HEK293 (cell line): ENCODE results near the gene COA1.

Experiments
- CTCF ChIA-PET: fragments of 350-600 bp; formaldehyde crosslinking; extraction: SDS; loops from one replicate; lab custom pipeline; 2021; ENCODE audit warnings: antibody characterized with exemption; lab: Yijun Ruan, JAX
- POLR2A ChIA-PET: fragments of 300-600 bp; formaldehyde crosslinking; extraction: SDS; loops from one replicate; lab custom pipeline; 2020; ENCODE audit warnings: antibody characterized with exemption, inconsistent platforms; lab: Yijun Ruan, JAX
- H3K27ac ChIP-seq: fragments of 200-500 bp; sonication (Bioruptor generic); 2 replicates; pipeline ENCODE4 v1.5.1; 2014; ENCODE audit warnings: low read depth, low read length, control low read depth, inconsistent platforms; ENCODE audit errors: extremely low read depth
- H3K36me3 ChIP-seq, 2 experiments: fragments of 200-500 bp in 1 of 2; sonication (Bioruptor generic) in 1 of 2; 1 replicate in 1 of 2; 2 replicates in 1 of 2; pipeline ENCODE4 v1.5.1; 2014 to 2017; ENCODE audit warnings: inconsistent platforms in 2 of 2, low read length in 2 of 2; ENCODE audit not compliant: control insufficient read depth in 2 of 2, insufficient read depth in 1 of 2
- H3K4me1 ChIP-seq: fragments of 200-500 bp; sonication (Bioruptor generic); 2 replicates; pipeline ENCODE4 v1.5.1; 2014; ENCODE audit warnings: mild to moderate bottlenecking, low read length, inconsistent platforms; ENCODE audit not compliant: control insufficient read depth, insufficient read depth
- H3K4me3 ChIP-seq: 2 replicates; pipeline ENCODE4 v1.5.1; 2011; ENCODE audit warnings: low read depth, mild to moderate bottlenecking, control low read depth, low read length, moderate library complexity
- H3K9me3 ChIP-seq: fragments of 200-500 bp; sonication (Bioruptor generic); 2 replicates; pipeline ENCODE4 v1.5.1; 2014; ENCODE audit warnings: low read depth, low read length, inconsistent platforms; ENCODE audit not compliant: control insufficient read depth, insufficient read depth
- EGR2 ChIP-seq: fragments of 450-650 bp; formaldehyde crosslinking; IDR thresholded peaks from 2 replicates; pipeline ENCODE4 v1.5.1; 2016; ENCODE audit warnings: low read depth, missing biosample characterization, missing genetic modification characterization
- IKZF3 ChIP-seq: fragments of 450-650 bp; IDR thresholded peaks from 2 replicates; pipeline ENCODE4 v1.5.0; 2018; ENCODE audit warnings: missing biosample characterization, mild to moderate bottlenecking, missing genetic modification characterization, moderate library complexity
- KLF1 ChIP-seq: fragments of 450-650 bp; formaldehyde crosslinking; IDR thresholded peaks from 2 replicates; pipeline ENCODE4 v1.5.1; 2016; ENCODE audit warnings: missing biosample characterization, missing genetic modification characterization
- KLF7 ChIP-seq: fragments of 450-650 bp; formaldehyde crosslinking; IDR thresholded peaks from 2 replicates; pipeline ENCODE4 v1.5.1; 2016; ENCODE audit warnings: missing biosample characterization, missing genetic modification characterization, borderline replicate concordance
- OSR2 ChIP-seq: fragments of 450-650 bp; formaldehyde crosslinking; IDR thresholded peaks from 2 replicates; pipeline ENCODE4 v1.5.1; 2016; ENCODE audit warnings: missing biosample characterization, missing genetic modification characterization
- SCRT1 ChIP-seq: fragments of 450-650 bp; formaldehyde crosslinking; IDR thresholded peaks from 2 replicates; pipeline ENCODE4 v1.5.1; 2016; ENCODE audit warnings: missing biosample characterization, missing genetic modification characterization, borderline replicate concordance
- TCF7L2 ChIP-seq: IDR thresholded peaks from 2 replicates; pipeline ENCODE4 v1.6.1; 2011; ENCODE audit warnings: low read depth, mild to moderate bottlenecking, inconsistent platforms, low read length, moderate library complexity, borderline replicate concordance
- WT1 ChIP-seq: fragments of 450-650 bp; formaldehyde crosslinking; IDR thresholded peaks from 2 replicates; pipeline ENCODE4 v1.5.1; 2016; ENCODE audit warnings: missing biosample characterization, missing genetic modification characterization
- YY1 ChIP-seq: fragments of 450-650 bp; formaldehyde crosslinking; IDR thresholded peaks from 2 replicates; pipeline ENCODE4 v1.5.1; 2018; ENCODE audit warnings: missing biosample characterization, missing genetic modification characterization
- ZEB2 ChIP-seq: fragments of 450-650 bp; formaldehyde crosslinking; IDR thresholded peaks from 2 replicates; pipeline ENCODE4 v1.5.1; 2016; ENCODE audit warnings: missing biosample characterization, missing genetic modification characterization
- ZFP37 ChIP-seq: fragments of 450-650 bp; formaldehyde crosslinking; IDR thresholded peaks from 2 replicates; pipeline ENCODE4 v1.5.1; 2016; ENCODE audit warnings: missing biosample characterization, missing genetic modification characterization
- ZFP41 ChIP-seq: fragments of 450-650 bp; formaldehyde crosslinking; IDR thresholded peaks from 2 replicates; pipeline ENCODE4 v1.5.1; 2016; ENCODE audit warnings: missing biosample characterization, missing genetic modification characterization, borderline replicate concordance
- ZIC2 ChIP-seq: fragments of 450-650 bp; formaldehyde crosslinking; IDR thresholded peaks from 2 replicates; pipeline ENCODE4 v1.5.1; 2016; ENCODE audit warnings: missing biosample characterization, missing genetic modification characterization
- ZNF112 ChIP-seq: fragments of 450-650 bp; formaldehyde crosslinking; IDR thresholded peaks from 2 replicates; pipeline ENCODE4 v1.5.0; 2017; ENCODE audit warnings: missing biosample characterization, missing genetic modification characterization
- ZNF214 ChIP-seq: fragments of 450-650 bp; formaldehyde crosslinking; IDR thresholded peaks from 2 replicates; pipeline ENCODE4 v1.5.1; 2017; ENCODE audit warnings: missing biosample characterization, mild to moderate bottlenecking, missing genetic modification characterization, borderline replicate concordance
- ZNF426 ChIP-seq: fragments of 450-650 bp; formaldehyde crosslinking; IDR thresholded peaks from 2 replicates; pipeline ENCODE4 v1.5.1; 2017; ENCODE audit warnings: missing biosample characterization, missing genetic modification characterization, mild to moderate bottlenecking, inconsistent platforms, moderate library complexity
- ZNF48 ChIP-seq: fragments of 450-650 bp; formaldehyde crosslinking; IDR thresholded peaks from 2 replicates; pipeline ENCODE4 v1.5.1; 2016; ENCODE audit warnings: missing biosample characterization, missing genetic modification characterization
- ZNF555 ChIP-seq: fragments of 450-650 bp; formaldehyde crosslinking; conservative IDR thresholded peaks from 2 replicates; pipeline ENCODE4 v1.5.1; 2017; ENCODE audit warnings: missing biosample characterization, mild to moderate bottlenecking, missing genetic modification characterization, inconsistent platforms
- ZNF600 ChIP-seq: fragments of 450-650 bp; formaldehyde crosslinking; IDR thresholded peaks from 2 replicates; pipeline ENCODE4 v1.5.1; 2016; ENCODE audit warnings: missing biosample characterization, missing genetic modification characterization
- ZNF626 ChIP-seq: fragments of 450-650 bp; sonication (Bioruptor Pico); formaldehyde crosslinking; IDR thresholded peaks from 2 replicates; pipeline ENCODE4 v1.5.1; 2018; ENCODE audit warnings: missing biosample characterization, missing genetic modification characterization, inconsistent platforms
- TF ChIP-seq, protein P1 (sequence below): fragments of 450-650 bp; formaldehyde crosslinking; IDR thresholded peaks from 2 replicates; pipeline ENCODE4 v1.5.1; 2016; ENCODE audit warnings: missing biosample characterization, missing genetic modification characterization
- TF ChIP-seq, protein P2 (sequence below): fragments of 450-650 bp; formaldehyde crosslinking; IDR thresholded peaks from 2 replicates; pipeline ENCODE4 v1.5.1; 2017; ENCODE audit warnings: missing biosample characterization, missing genetic modification characterization
- TF ChIP-seq, protein P3 (sequence below): fragments of 450-650 bp; formaldehyde crosslinking; IDR thresholded peaks from 2 replicates; pipeline ENCODE4 v1.5.1; 2016; ENCODE audit warnings: missing biosample characterization, missing genetic modification characterization
- TF ChIP-seq, protein P4 (sequence below): fragments of 450-650 bp; formaldehyde crosslinking; IDR thresholded peaks from 2 replicates; pipeline ENCODE4 v1.5.1; 2016; ENCODE audit warnings: missing biosample characterization, missing genetic modification characterization, borderline replicate concordance
- TF ChIP-seq, protein P5 (sequence below): fragments of 450-650 bp; formaldehyde crosslinking; optimal IDR thresholded peaks from 2 replicates; pipeline ENCODE3; 2016; ENCODE audit warnings: missing biosample characterization, mild to moderate bottlenecking, missing genetic modification characterization

The COA1 gene

DNA sequence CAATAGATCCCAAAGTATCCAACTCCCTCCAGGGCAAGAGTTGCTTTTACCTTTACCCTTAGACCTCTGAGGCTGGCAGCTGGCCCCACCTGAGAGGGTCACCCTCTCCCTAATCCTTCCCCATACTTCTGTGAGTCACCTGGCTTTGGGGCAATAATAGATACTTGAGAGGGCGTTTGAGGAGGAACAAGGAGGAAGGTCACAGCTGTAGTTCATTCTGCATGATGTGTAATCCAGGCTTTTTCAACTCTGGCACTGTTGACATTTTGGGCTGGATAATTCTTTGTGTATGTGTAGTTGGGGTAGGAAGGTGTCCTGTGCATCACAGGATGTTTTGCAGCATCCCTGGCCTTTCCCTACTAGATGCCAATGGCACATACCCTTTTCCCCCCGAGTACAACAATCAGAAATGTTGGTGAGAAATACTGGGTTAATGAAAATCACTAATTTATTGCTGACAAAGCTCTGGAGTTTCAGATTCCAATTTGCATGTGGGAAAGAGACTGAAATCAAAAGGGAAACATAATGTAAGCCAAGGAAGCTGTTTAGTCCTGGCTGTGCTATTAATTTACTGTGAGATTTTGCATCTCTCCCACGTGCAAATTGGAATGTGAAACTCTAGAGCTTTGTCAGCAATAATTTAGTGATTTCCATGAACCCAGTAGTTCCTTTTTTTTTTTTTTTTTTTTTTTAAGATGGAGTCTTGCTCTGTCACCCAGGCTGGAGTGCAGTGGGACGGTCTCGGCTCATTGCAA, 32.8 kb upstream of the COA1 start (continued):
- TF ChIP-seq KLF1 (tag by site-specific recombination): peak; percentile 35; the same call in 1 of the 2 replicates
- TF ChIP-seq TCF7L2: no peak
- TF ChIP-seq, protein P1, sequence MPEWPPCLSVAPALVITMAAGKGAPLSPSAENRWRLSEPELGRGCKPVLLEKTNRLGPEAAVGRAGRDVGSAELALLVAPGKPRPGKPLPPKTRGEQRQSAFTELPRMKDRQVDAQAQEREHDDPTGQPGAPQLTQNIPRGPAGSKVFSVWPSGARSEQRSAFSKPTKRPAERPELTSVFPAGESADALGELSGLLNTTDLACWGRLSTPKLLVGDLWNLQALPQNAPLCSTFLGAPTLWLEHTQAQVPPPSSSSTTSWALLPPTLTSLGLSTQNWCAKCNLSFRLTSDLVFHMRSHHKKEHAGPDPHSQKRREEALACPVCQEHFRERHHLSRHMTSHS: no peak
- TF ChIP-seq, protein P2, sequence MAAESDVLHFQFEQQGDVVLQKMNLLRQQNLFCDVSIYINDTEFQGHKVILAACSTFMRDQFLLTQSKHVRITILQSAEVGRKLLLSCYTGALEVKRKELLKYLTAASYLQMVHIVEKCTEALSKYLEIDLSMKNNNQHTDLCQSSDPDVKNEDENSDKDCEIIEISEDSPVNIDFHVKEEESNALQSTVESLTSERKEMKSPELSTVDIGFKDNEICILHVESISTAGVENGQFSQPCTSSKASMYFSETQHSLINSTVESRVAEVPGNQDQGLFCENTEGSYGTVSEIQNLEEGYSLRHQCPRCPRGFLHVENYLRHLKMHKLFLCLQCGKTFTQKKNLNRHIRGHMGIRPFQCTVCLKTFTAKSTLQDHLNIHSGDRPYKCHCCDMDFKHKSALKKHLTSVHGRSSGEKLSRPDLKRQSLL (tag by site-specific recombination): no peak
- no peak for TF ChIP-seq KLF7
- TF ChIP-seq ZIC2 (tag by site-specific recombination): no peak
- TF ChIP-seq, protein P3, sequence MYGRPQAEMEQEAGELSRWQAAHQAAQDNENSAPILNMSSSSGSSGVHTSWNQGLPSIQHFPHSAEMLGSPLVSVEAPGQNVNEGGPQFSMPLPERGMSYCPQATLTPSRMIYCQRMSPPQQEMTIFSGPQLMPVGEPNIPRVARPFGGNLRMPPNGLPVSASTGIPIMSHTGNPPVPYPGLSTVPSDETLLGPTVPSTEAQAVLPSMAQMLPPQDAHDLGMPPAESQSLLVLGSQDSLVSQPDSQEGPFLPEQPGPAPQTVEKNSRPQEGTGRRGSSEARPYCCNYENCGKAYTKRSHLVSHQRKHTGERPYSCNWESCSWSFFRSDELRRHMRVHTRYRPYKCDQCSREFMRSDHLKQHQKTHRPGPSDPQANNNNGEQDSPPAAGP: peak; percentile 98
- peak; percentile 80 for TF ChIP-seq ZNF600 (tag by site-specific recombination)
- TF ChIP-seq EGR2 (tag by site-specific recombination): no peak
- TF ChIP-seq ZNF626 (tag by site-specific recombination): no peak
- TF ChIP-seq, protein P4, sequence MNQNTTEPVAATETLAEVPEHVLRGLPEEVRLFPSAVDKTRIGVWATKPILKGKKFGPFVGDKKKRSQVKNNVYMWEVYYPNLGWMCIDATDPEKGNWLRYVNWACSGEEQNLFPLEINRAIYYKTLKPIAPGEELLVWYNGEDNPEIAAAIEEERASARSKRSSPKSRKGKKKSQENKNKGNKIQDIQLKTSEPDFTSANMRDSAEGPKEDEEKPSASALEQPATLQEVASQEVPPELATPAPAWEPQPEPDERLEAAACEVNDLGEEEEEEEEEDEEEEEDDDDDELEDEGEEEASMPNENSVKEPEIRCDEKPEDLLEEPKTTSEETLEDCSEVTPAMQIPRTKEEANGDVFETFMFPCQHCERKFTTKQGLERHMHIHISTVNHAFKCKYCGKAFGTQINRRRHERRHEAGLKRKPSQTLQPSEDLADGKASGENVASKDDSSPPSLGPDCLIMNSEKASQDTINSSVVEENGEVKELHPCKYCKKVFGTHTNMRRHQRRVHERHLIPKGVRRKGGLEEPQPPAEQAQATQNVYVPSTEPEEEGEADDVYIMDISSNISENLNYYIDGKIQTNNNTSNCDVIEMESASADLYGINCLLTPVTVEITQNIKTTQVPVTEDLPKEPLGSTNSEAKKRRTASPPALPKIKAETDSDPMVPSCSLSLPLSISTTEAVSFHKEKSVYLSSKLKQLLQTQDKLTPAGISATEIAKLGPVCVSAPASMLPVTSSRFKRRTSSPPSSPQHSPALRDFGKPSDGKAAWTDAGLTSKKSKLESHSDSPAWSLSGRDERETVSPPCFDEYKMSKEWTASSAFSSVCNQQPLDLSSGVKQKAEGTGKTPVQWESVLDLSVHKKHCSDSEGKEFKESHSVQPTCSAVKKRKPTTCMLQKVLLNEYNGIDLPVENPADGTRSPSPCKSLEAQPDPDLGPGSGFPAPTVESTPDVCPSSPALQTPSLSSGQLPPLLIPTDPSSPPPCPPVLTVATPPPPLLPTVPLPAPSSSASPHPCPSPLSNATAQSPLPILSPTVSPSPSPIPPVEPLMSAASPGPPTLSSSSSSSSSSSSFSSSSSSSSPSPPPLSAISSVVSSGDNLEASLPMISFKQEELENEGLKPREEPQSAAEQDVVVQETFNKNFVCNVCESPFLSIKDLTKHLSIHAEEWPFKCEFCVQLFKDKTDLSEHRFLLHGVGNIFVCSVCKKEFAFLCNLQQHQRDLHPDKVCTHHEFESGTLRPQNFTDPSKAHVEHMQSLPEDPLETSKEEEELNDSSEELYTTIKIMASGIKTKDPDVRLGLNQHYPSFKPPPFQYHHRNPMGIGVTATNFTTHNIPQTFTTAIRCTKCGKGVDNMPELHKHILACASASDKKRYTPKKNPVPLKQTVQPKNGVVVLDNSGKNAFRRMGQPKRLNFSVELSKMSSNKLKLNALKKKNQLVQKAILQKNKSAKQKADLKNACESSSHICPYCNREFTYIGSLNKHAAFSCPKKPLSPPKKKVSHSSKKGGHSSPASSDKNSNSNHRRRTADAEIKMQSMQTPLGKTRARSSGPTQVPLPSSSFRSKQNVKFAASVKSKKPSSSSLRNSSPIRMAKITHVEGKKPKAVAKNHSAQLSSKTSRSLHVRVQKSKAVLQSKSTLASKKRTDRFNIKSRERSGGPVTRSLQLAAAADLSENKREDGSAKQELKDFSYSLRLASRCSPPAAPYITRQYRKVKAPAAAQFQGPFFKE: no peak
- TF ChIP-seq YY1 (tag by site-specific recombination): no peak
- 0 out of 2 replicates have a peak, but pooled peaks have one; percentile 40 for TF ChIP-seq WT1 (tag by site-specific recombination)
- TF ChIP-seq, protein P5, sequence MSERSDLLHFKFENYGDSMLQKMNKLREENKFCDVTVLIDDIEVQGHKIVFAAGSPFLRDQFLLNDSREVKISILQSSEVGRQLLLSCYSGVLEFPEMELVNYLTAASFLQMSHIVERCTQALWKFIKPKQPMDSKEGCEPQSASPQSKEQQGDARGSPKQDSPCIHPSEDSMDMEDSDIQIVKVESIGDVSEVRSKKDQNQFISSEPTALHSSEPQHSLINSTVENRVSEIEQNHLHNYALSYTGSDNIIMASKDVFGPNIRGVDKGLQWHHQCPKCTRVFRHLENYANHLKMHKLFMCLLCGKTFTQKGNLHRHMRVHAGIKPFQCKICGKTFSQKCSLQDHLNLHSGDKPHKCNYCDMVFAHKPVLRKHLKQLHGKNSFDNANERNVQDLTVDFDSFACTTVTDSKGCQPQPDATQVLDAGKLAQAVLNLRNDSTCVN (tag by site-specific recombination): no peak
- no peak for TF ChIP-seq SCRT1 (tag by site-specific recombination)

DNA sequence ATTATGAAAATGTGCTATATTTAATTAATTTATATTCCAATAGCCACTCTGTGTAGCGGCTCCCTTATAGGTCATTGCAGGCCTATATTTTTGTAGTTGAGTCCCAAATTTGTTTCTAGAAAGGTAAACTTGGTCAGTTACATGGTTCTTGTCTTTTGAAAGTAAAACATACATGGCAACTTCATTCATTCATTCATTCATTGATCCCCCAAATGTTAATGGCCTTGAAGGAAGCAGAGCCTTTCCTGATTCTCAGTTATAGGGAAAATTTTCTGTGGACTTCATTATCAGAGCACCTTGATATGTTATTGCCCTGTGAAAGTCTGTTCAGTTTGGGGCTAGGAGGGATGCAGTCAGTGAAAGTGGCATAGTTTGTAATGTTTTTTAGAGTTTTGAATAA, 32.1 kb upstream of the COA1 start:
- Histone ChIP-seq H3K4me1 (peaks cover 24% of the 10 kb centered on the region), H3K4me3 (no peak overlapping the region), H3K9me3 (no peaks in the 10 kb centered on the region), H3K27ac (no peak overlapping the region), H3K36me3 (no peaks in the 10 kb centered on the region)
- ChIA-PET CTCF (interaction anchor here (0.6 to 1.7 kb wide), 3 partner anchors 32 to 78 kb away, joined by 4 read pairs; partner anchors contain the start of gene COA1), POLR2A (no interaction called here)
- TF ChIP-seq ZFP37 (tag by site-specific recombination) (no peak), SCRT1 (tag by site-specific recombination) (no peak), IKZF3 (tag by site-specific recombination) (no peak), ZNF555 (tag by site-specific recombination) (no peak), ZNF214 (tag by site-specific recombination) (no peak), OSR2 (tag by site-specific recombination) (no peak), ZEB2 (tag by site-specific recombination) (no peak), ZNF48 (no peak), ZNF426 (tag by site-specific recombination) (no peak), ZFP41 (no peak), ZNF112 (tag by site-specific recombination) (no peak)
